ENCODE data around the gene DPH2. TPM values are rescaled to one million over a fixed set of nuclear protein-coding genes. Genes with fewer than 3 reads are reported as not detected.

DPH2 gene
- total RNA-seq, 1 experiment from 2014 or later = 28.5 TPM

Other genes with a start within 250 kb of the DPH2 start
- 0.25 TPM in 1 of 2 replicates, not detected in the other for gene ARTN, start 36.2 kb upstream of the DPH2 start, total RNA-seq (2014; rRNA removed; shearing (Covaris generic))
- 18.8 and 22.6 TPM in 2 replicates for gene IPO13, start 23.1 kb upstream of the DPH2 start, total RNA-seq (2014; rRNA removed; shearing (Covaris generic))
- 193 and 213 TPM in 2 replicates for gene ATP6V0B, start 5.0 kb downstream of the DPH2 start, total RNA-seq (2014; rRNA removed; shearing (Covaris generic))
- gene B4GALT2, start 9.2 kb downstream of the DPH2 start, total RNA-seq (2014; rRNA removed; shearing (Covaris generic)) = 87.5 and 92.8 TPM in 2 replicates
- 15.8 and 23.2 TPM in 2 replicates for gene CCDC24, start 21.6 kb downstream of the DPH2 start, total RNA-seq (2014; rRNA removed; shearing (Covaris generic))
- gene SLC6A9, start 61.5 kb downstream of the DPH2 start, total RNA-seq (2014; rRNA removed; shearing (Covaris generic)) = 9.6 and 10.0 TPM in 2 replicates
- not detected in 2 replicates for gene KLF17, start 148.8 kb downstream of the DPH2 start, total RNA-seq (2014; rRNA removed; shearing (Covaris generic))
- not detected in 2 replicates for gene KLF18, start 171.6 kb downstream of the DPH2 start, total RNA-seq (2014; rRNA removed; shearing (Covaris generic))
- 6.3 and 15.3 TPM in 2 replicates for gene DMAP1, start 243.5 kb downstream of the DPH2 start, total RNA-seq (2014; rRNA removed; shearing (Covaris generic))